ENCODE results near the gene NOX3. TPM values are rescaled to one million over a fixed set of nuclear protein-coding genes. Genes with fewer than 3 reads are reported as not detected.

Gene NOX3
- total and polyA plus RNA-seq, 8 donors = not detected

DNA sequence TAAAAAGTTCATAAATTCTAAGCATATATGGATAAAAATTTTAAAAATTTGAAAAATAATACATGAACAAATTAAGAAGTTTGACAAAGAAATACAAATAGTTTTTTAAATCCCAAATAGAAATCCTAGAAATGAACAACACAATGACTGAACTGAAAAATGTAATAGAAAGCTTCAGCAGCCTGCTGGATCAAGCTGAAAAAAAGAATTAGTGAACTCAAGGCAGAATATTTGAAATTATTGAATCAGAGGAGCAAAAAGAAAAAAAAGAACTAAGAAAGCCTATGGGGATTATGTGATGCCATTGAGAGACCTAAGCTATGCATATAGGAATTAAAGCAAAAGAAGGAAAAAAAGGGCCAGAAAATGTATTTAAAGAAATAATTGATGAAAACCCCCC is 101.5 kb downstream of the NOX3 start:
- no peaks in the 10 kb centered on the region for H3K4me1 ChIP-seq
- no peak for DNase-seq
- TF ChIP-seq, protein P1, sequence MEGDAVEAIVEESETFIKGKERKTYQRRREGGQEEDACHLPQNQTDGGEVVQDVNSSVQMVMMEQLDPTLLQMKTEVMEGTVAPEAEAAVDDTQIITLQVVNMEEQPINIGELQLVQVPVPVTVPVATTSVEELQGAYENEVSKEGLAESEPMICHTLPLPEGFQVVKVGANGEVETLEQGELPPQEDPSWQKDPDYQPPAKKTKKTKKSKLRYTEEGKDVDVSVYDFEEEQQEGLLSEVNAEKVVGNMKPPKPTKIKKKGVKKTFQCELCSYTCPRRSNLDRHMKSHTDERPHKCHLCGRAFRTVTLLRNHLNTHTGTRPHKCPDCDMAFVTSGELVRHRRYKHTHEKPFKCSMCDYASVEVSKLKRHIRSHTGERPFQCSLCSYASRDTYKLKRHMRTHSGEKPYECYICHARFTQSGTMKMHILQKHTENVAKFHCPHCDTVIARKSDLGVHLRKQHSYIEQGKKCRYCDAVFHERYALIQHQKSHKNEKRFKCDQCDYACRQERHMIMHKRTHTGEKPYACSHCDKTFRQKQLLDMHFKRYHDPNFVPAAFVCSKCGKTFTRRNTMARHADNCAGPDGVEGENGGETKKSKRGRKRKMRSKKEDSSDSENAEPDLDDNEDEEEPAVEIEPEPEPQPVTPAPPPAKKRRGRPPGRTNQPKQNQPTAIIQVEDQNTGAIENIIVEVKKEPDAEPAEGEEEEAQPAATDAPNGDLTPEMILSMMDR (IDR thresholded peaks at IDR 0.05) = no peak
- no peak for TF ChIP-seq POLR2AphosphoS5 (IDR thresholded peaks at IDR 0.05)
- no peak for TF ChIP-seq POLR2A (IDR thresholded peaks at IDR 0.05)
- TF ChIP-seq EP300 (IDR thresholded peaks at IDR 0.05) = no peak
- H3K4me3 ChIP-seq = no peak overlapping the region
- no peaks in the 10 kb centered on the region for H3K36me3 ChIP-seq
- H3K27ac ChIP-seq = no peak overlapping the region
- peaks cover 6 to 21% (median 19%) of the 10 kb centered on the region in 4 donors for H3K9me3 ChIP-seq
- no peaks in the 10 kb centered on the region for H3K27me3 ChIP-seq
- intact Hi-C loops (cut with DNase I; ENCODE audit: low total_unique reads) = no loop called here

DNA sequence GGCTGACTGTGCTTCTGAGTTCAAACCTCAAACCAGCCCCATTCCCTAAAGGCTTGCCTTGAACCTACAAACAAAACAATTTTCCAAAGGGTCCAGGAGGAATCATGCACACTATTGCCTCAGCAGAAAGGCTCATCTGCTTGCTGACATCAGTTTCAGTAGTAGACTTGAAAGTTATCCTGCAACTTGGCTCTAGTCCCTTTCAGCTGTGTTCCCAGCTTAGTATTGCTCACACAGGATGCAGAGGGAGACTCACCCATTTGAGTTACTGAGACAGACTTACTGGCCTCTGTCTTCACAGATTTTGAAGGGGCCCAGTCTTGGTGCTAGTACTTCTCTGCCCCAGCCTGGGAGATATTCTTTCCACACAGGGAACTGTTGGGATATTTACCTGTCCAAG is 102.8 kb downstream of the NOX3 start:
- TF ChIP-seq, protein P1 (IDR thresholded peaks at IDR 0.05) = no peak
- TF ChIP-seq EP300 (IDR thresholded peaks at IDR 0.05) (no peak), POLR2A (IDR thresholded peaks at IDR 0.05) (no peak), POLR2AphosphoS5 (IDR thresholded peaks at IDR 0.05) (no peak)
- intact Hi-C loops (cut with DNase I; ENCODE audit: low total_unique reads) = no loop called here

DNA sequence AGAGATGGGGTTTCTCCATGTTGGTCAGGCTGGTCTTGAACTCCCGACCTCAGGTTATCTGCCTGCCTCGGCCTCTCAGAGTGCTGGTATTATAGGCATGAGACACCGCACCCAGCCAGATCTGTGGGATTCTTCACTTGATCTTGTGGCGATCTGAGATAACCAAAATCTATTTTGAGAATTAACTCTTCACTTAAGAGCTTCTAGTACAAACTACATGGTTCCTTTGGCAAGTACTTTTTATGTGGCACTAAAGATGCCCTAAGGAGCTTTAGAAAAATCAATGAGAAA is 103.6 kb downstream of the NOX3 start:
- Histone ChIP-seq H3K36me3 (no peaks in the 10 kb centered on the region), H3K4me1 (no peaks in the 10 kb centered on the region), H3K4me3 (no peak overlapping the region), H3K27ac (no peak overlapping the region), H3K9me3 (peaks cover 6 to 33% (median 22%) of the 10 kb centered on the region in 4 donors), H3K27me3 (no peaks in the 10 kb centered on the region)
- intact Hi-C loops (cut with DNase I; ENCODE audit: low total_unique reads) = no loop called here
- 70 to 93% (median 89%) methylated on average over 4 of the region's 4 CpGs for WGBS, 5 donors
- DNase-seq = no peak
- no peak for TF ChIP-seq POLR2A (IDR thresholded peaks at IDR 0.05)

More for the DNA sequence above, 102.8 kb downstream of the NOX3 start:
- Histone ChIP-seq H3K4me1 (no peaks in the 10 kb centered on the region), H3K27ac (no peak overlapping the region), H3K4me3 (no peak overlapping the region), H3K9me3 (peaks cover 6 to 29% (median 20%) of the 10 kb centered on the region in 4 donors), H3K27me3 (no peaks in the 10 kb centered on the region), H3K36me3 (no peaks in the 10 kb centered on the region)
- DNase-seq = no peak

DNA sequence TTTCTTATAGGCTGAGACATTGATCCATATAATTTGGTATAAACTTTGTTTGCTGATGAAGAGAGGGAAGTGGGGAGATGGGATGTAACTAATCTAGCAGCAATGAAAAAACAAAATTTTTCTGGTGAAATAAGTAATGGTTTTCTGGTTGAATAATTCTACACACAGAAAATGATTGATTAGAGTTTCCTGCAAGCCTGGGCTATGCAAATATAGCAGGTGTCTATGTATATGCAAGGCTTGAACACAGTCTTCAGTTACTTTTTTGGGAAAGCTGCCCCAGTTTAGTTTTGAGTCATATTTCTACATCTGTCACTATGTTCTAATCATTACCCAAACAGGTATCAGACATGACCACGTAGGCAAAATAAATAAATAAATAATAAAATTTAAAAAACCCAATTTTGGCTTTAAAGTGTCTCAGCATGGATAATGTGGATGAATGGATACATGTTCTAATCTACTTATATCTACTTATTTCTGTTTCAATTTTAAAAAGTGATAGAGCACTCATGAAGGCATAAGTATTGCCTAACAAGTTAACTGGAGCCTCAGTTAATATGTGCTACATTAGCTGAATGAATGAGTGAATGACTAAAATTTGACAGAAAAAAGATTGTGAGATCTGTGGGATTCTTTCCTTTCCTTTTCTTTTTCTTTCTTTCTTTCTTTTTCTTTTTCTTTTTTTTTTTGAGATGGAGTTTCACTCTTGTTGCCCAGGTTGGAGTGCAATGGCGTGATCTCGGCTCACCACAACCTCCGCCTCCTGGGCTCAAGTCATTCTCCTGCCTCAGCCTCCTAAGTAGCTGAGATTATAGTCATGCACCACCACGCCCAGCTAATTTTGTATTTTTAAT is 104.1 kb downstream of the NOX3 start:
- no peak for TF ChIP-seq POLR2AphosphoS5 (IDR thresholded peaks at IDR 0.05)
- TF ChIP-seq, protein P1 (IDR thresholded peaks at IDR 0.05) = no peak
- TF ChIP-seq POLR2A (IDR thresholded peaks at IDR 0.05) = no peak
- no peak for TF ChIP-seq EP300 (IDR thresholded peaks at IDR 0.05)
- no peaks in the 10 kb centered on the region for H3K27me3 ChIP-seq
- intact Hi-C loops (cut with DNase I; ENCODE audit: low total_unique reads) = no loop called here
- H3K9me3 ChIP-seq = peaks cover 6 to 34% (median 25%) of the 10 kb centered on the region in 4 donors
- no peak overlapping the region for H3K4me3 ChIP-seq
- DNase-seq = no peak
- 81 to 91% (median 87%) methylated on average over 5 of the region's 5 CpGs for WGBS, 5 donors
- H3K36me3 ChIP-seq = no peaks in the 10 kb centered on the region
- H3K27ac ChIP-seq = no peak overlapping the region
- no peaks in the 10 kb centered on the region for H3K4me1 ChIP-seq

DNA sequence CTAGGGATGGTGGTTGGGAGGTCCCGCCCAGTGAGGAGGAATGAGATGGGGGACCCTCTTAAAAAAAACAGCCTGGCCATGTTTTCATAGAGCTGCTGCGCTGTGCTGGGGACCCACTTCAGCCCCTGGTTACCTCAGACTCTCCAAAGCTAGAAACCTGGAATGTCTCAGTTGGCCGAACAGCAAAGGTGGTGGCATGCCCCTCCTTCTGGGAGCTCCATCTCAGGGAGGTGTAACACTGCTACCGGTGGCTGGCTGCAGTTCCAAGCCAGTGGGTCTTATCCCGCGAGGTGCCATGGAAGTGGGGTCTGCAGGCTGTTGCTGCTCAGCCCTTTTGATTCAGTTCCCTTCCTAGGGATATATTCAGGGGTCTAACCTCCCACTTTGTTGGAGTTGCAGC is 105.7 kb downstream of the NOX3 start:
- Histone ChIP-seq H3K36me3 (no peaks in the 10 kb centered on the region), H3K27me3 (no peaks in the 10 kb centered on the region), H3K4me3 (no peak overlapping the region), H3K4me1 (no peaks in the 10 kb centered on the region), H3K9me3 (peaks cover 6 to 36% (median 32%) of the 10 kb centered on the region in 4 donors), H3K27ac (no peak overlapping the region)
- no peak for DNase-seq
- intact Hi-C loops (cut with DNase I; ENCODE audit: low total_unique reads) = no loop called here
- TF ChIP-seq, protein P1 (IDR thresholded peaks at IDR 0.05) = no peak
- TF ChIP-seq EP300 (IDR thresholded peaks at IDR 0.05) (no peak), POLR2AphosphoS5 (IDR thresholded peaks at IDR 0.05) (no peak), POLR2A (IDR thresholded peaks at IDR 0.05) (no peak)
- WGBS, 5 donors = 86 to 97% (median 95%) methylated on average over 6 of the region's 6 CpGs
